ENCODE results near the gene PRDM16. TPM values are rescaled to one million over a fixed set of nuclear protein-coding genes. Genes with fewer than 3 reads are reported as not detected.

The PRDM16 gene
- total RNA-seq, 4 donors from 2014 or later = 0.41 to 0.95 TPM; not detected in 2

- Histone ChIP-seq H3K9me3 (no peaks in the 10 kb centered on the region), H3K4me3 (no peak overlapping the region), H3K36me3 (no peaks in the 10 kb centered on the region), H3K4me1 (no peaks in the 10 kb centered on the region), H3K27me3 (peaks cover 26% of the 10 kb centered on the region), H3K27ac (no peak overlapping the region)
- in situ Hi-C loops (cut with MboI; ENCODE audit: low pct_ligation_motif_present in 1 of 4, low pct_unique_long_range_greater_than_20kb in 1 of 4, low sequenced_read_pairs in 3 of 4) = no loop called here
- DNase-seq = no peak
- intact Hi-C loops (cut with DNase I; ENCODE audit: low total_unique reads) = no loop called here
- TF ChIP-seq POLR2A (IDR thresholded peaks at IDR 0.05) (no peak), CTCF (IDR thresholded peaks at IDR 0.05) (no peak), EP300 (IDR thresholded peaks at IDR 0.05; ENCODE audit: low read depth) (no peak), POLR2AphosphoS5 (IDR thresholded peaks at IDR 0.05) (no peak)
- 87% methylated on average over 17 of the region's 17 CpGs; no CpG with 5 or more reads in 1 of the 2 donors for WGBS, 2 donors (ENCODE audit: low coverage in 1 of 2)
Measured at GRCh38 chr1:3241236-3241550, 172.2 kb downstream of the PRDM16 start.

- H3K4me1 ChIP-seq = no peaks in the 10 kb centered on the region
- WGBS, 2 donors (ENCODE audit: low coverage in 1 of 2) = 92 to 100% methylated on average over 3 to 23 of the region's 31 CpGs
- H3K36me3 ChIP-seq = no peaks in the 10 kb centered on the region
- peaks cover 32% of the 10 kb centered on the region for H3K27me3 ChIP-seq
- no peak for DNase-seq
- no peak overlapping the region for H3K27ac ChIP-seq
- in situ Hi-C loops (cut with MboI; ENCODE audit: low pct_ligation_motif_present in 1 of 4, low pct_unique_long_range_greater_than_20kb in 1 of 4, low sequenced_read_pairs in 3 of 4) (no loop called here), intact Hi-C loops (cut with DNase I; ENCODE audit: low total_unique reads) (no loop called here)
- no peak overlapping the region for H3K4me3 ChIP-seq
- TF ChIP-seq POLR2A (IDR thresholded peaks at IDR 0.05) = no peak
- no peak for TF ChIP-seq POLR2AphosphoS5 (IDR thresholded peaks at IDR 0.05)
- TF ChIP-seq EP300 (IDR thresholded peaks at IDR 0.05; ENCODE audit: low read depth) = no peak
- no peak for TF ChIP-seq CTCF (IDR thresholded peaks at IDR 0.05)
- no peaks in the 10 kb centered on the region for H3K9me3 ChIP-seq
Measured at GRCh38 chr1:3241673-3242407, 172.8 kb downstream of the PRDM16 start.

- in situ Hi-C loops (cut with MboI; ENCODE audit: low pct_ligation_motif_present in 1 of 4, low pct_unique_long_range_greater_than_20kb in 1 of 4, low sequenced_read_pairs in 3 of 4) = no loop called here
- intact Hi-C loops (cut with DNase I; ENCODE audit: low total_unique reads) = no loop called here
Measured at GRCh38 chr1:3242408-3243260, 173.6 kb downstream of the PRDM16 start.

More at GRCh38 chr1:3242408-3243260, 173.6 kb downstream of the PRDM16 start:
- WGBS, 2 donors (ENCODE audit: low coverage in 1 of 2) = 84 to 85% methylated on average over 18 to 31 of the region's 35 CpGs
- no peak for DNase-seq
- TF ChIP-seq POLR2A (IDR thresholded peaks at IDR 0.05) (no peak), POLR2AphosphoS5 (IDR thresholded peaks at IDR 0.05) (no peak), CTCF (IDR thresholded peaks at IDR 0.05) (no peak), EP300 (IDR thresholded peaks at IDR 0.05; ENCODE audit: low read depth) (no peak)
- Histone ChIP-seq H3K4me3 (no peak overlapping the region), H3K27me3 (peaks cover 40% of the 10 kb centered on the region), H3K9me3 (no peaks in the 10 kb centered on the region), H3K36me3 (no peaks in the 10 kb centered on the region), H3K4me1 (peaks cover 0 to 4% (median 0%) of the 10 kb centered on the region in 4 donors), H3K27ac (no peak overlapping the region)
